T-helper 9 cell (primary cell): ENCODE results near the gene ANAPC4.
"Not testable (repeated sequence)": the region's sequence is repeated elsewhere in the genome, so short reads cannot be mapped to it uniquely, and the experiment has no call there.

Experiments used
- DNase-seq: peaks from one replicate; pipeline ENCODE4 v3.0.0-alpha.2; 2020
- total RNA-seq, 2 donors: gene quantifications; one replicate each; lab custom pipeline; 2026; lab: John Stamatoyannopoulos, UW

ANAPC4 gene, protein sequence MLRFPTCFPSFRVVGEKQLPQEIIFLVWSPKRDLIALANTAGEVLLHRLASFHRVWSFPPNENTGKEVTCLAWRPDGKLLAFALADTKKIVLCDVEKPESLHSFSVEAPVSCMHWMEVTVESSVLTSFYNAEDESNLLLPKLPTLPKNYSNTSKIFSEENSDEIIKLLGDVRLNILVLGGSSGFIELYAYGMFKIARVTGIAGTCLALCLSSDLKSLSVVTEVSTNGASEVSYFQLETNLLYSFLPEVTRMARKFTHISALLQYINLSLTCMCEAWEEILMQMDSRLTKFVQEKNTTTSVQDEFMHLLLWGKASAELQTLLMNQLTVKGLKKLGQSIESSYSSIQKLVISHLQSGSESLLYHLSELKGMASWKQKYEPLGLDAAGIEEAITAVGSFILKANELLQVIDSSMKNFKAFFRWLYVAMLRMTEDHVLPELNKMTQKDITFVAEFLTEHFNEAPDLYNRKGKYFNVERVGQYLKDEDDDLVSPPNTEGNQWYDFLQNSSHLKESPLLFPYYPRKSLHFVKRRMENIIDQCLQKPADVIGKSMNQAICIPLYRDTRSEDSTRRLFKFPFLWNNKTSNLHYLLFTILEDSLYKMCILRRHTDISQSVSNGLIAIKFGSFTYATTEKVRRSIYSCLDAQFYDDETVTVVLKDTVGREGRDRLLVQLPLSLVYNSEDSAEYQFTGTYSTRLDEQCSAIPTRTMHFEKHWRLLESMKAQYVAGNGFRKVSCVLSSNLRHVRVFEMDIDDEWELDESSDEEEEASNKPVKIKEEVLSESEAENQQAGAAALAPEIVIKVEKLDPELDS
- total RNA-seq = 55.5 to 72.1 reads per million in 2 donors

DNA sequence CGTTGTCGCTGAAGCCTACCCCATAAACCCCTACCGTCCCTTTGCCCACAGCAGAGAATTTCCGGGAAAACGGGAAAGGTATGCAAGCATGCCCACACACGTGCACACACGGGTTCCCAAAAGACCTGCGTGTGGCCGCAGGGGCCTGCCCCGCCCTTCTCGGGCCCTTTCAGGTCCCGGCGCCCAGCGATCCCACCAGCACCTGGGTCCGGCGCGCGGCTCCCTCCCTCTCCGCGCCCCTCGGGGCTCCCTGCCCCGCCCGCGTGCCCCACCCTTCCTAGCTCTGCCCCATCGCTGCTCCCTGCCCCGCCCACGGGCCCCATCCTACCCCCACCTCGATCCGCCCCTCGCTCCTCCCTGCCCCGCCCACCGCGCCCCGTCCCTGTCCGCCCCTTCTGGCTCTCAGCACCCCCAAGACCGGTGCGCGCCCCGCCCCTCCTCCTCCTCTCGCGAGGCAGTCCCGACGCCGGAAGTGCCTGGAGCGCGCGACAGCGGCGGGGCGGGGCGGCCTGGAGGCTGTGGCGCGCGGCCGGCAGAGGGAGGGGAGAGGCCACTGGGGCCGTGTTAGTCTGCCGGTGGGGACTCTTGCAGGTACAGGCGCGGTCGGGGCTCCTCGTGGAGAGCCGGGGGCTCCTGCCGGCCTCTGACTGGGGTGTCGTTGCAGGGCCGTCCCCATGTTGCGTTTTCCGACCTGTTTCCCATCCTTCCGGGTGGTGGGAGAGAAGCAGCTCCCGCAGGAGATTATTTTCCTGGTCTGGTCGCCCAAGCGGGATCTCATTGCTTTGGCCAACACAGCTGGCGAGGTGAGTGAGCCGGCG, at the start of gene ANAPC4:
ANAPC4 (plus strand) TSS at position 510 of the 818 bp plus-strand sequence; CDS start at position 675, 165 bp downstream.
- DNase-seq = peak; percentile 99

DNA sequence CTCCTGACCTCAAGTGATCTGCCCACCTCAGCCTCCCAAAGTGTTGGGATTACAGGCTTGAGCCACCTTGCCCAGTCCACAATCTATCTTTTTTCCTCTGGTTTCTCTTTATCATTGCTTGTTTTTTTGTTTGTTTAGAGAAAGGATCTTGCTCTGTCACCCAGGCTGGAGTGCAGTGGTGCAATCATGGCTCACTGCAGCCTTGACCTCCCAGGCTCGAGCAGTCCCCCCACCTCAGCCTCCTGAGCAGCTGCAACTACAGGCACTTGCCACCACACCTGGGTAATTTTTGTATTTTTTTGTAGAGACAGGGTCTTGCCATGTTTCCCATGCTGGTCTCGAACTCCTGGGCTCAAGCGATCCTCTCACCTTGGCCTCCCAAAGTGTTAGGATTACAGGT, 48.6 kb upstream of the ANAPC4 start:
- not testable (repeated sequence) for DNase-seq

GRCh38 chr4:25330335-25330734, 46.7 kb upstream of the ANAPC4 start:
- no peak for DNase-seq

DNA sequence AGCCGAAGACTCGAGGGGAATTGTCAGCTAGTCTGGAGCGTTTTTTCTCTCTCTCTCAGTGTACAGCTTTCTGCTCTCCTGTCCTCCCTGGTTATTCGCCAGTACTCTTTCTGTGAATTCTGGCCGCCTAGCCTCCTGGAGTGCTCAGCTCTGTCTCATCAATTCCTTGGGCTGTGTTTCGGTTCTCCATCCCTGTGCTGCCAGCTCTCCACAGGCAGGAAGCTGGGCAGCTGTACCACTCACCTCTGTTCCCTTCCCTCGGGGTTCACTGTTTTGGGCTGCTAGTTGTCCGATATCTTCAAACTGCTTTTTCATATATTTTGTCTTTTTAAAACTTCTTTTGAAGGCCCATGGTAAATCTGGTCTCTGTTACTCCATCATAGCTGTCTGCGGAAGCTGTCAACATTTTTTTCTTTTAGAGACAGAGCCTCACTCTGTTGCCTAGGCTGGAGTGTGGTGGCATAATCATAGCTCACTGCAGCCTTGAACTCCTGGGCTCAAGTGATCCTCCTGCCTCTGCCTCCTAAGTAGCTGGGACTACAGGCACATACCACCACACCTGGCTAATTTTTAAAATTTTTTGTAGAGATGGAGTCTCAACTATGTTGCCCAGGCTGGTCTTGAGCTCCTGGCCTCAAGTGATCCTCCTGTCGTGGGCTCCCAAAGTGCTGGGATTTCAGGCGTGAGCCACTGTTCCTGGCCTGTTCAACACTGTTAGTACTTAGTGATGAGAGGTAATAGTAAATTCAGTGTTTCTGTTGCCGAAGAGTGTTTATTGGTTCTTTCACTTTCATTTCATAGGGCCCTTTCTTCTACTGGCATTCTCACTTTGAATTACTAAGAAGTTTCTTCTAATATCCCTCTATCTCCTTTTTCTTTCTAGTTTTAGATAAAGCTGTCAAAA, 45.9 kb upstream of the ANAPC4 start:
- DNase-seq = no peak

- no peak for DNase-seq
Measured at GRCh38 chr4:25343671-25344070, 33.4 kb upstream of the ANAPC4 start.

GRCh38 chr4:25345744-25346143, 31.3 kb upstream of the ANAPC4 start:
- no peak for DNase-seq

GRCh38 chr4:25346913-25347312, 30.1 kb upstream of the ANAPC4 start:
- no peak for DNase-seq

DNA sequence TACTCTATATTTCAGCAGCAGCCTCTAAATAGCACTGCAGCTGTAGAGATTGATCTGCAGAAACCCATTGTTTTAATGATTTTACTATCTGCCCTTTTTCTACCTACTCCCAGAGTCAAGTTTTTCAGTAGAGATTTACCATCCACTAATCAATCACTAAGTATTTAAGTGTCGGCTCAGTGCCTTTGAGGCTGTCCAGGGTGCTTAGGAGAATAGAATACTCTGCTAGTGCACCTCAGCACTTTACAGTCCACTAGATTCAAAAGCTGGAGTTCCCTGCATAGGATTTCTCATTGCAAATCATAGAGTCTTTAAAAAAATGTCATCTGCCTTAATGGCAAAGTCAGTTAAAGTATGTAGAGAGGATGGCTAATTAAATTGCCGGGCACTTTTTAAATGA, 29.6 kb upstream of the ANAPC4 start:
- DNase-seq = no peak

DNA sequence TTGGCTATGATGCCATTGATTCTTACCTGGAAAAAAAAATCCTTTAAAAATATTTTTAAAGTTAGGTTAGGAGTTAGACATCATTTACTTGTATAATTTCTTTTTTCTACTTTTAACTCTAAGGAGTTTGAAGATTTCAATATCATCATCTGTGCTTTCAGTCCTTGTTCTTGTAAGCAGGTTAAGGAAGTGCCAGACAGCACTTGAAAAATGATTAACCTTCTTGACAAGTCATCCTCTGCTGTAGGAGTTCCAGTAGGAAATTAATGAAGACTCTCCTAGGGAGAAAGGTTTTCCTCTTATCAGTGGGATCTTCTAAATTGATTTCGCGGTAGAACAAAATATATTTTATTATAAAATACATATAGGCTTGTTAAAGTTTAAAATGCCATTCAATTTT, 29.1 kb upstream of the ANAPC4 start:
- no peak for DNase-seq

DNA sequence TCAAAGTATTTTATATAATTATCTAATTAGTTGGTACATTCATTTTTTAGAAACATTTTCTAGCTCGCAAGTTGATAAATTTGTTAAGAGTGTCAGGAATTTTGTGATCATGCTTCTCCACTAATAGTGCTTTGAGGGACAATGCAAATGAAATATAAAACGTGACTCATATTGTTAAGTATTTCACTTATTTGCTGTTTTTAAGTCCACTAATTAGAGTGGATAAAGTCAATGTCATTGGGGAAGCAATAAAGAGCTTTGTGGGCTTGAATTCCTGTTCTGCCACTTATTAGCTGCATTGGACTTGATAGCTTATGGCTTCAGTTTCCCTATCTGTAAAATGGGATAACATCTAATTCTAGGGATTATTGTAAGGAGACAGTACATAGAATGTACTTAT, 26.5 kb upstream of the ANAPC4 start:
- no peak for DNase-seq

DNA sequence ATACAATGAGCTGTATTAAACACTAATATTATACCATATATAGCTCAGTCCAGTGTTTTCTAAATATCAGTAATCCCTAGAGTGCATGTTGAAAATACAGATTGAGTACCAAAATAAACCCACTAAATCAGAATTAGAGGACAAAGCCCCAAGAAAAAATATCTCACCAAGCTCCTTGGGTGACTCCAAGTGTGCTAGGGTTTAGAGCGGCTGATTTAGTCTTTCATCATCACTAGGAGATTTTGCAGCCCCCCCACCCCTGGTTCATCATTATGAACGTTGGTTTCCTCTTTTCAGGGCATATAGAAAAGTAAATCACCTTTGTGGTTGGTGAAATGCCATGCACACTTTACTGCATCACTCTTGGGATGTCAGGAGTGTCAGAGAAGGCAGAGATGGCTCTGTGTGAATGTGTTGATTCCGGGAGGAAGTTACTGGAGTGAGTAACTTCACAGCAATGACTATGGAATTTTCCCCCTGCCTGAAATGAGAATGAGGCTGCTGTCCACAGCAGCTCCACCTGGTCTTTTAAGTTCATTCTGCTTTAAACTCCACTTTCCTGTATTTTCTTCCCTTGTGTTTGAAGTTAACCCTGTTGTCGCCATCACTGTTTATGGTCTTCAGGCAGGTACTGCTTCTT, 25.2 kb upstream of the ANAPC4 start:
- DNase-seq = no peak

DNA sequence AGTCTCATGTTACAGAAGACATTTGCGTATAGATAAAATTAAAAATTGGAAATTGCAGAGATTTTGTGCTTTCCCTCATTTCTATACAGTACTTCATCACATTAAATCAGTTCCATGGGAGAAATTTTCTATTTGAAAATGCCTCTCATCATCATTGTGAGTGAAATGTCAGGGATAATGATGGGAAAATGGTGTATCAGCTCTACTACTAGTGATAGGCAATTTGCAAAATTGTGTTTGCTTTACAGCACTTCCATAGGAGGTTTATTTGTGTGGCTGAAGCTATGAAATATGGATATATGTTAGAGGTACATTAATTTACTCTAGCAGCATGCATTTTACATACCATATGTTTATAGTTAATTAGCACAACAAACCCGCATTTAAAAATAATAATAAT, 21.0 kb upstream of the ANAPC4 start:
- DNase-seq = no peak

DNA sequence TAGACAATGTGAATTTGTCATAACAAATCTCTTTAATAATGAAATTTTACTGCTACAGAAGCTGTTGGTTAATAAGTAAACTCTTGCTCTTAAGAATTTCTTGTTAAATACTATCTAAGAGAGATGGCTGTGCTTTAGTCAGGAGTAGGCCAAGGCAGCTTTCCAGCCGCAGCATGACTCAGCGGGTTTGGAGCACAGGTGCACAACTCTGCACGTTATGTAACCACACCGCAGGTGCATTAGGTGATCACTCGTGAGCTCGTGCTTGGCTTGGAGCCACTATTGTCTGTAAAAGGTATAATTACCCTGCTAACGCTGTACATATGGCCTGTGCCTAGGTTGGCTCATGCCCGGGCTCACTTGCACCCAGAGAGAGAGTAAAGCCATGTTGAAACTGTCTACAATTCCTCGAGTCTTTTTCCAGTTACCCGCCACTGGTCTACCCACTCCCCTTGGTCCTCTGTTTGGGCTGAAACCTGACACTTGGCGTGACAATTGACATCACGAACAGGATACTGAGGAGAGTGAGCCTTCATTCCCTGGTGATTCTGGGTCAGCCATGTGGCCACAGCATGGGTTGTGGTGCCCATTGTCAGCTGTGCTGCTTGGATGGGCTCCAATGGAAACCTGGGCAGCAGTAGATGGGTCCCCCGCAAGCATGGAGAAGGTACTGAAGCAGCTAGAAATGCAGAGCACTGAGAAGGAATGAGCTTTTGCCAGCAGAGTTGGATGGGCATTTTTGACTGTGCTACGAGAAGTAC, 18.4 kb upstream of the ANAPC4 start:
- DNase-seq = no peak

GRCh38 chr4:25361253-25361652, 15.8 kb upstream of the ANAPC4 start:
- DNase-seq = no peak

- DNase-seq = no peak
Measured at GRCh38 chr4:25367004-25367621, 9.9 kb upstream of the ANAPC4 start.

DNA sequence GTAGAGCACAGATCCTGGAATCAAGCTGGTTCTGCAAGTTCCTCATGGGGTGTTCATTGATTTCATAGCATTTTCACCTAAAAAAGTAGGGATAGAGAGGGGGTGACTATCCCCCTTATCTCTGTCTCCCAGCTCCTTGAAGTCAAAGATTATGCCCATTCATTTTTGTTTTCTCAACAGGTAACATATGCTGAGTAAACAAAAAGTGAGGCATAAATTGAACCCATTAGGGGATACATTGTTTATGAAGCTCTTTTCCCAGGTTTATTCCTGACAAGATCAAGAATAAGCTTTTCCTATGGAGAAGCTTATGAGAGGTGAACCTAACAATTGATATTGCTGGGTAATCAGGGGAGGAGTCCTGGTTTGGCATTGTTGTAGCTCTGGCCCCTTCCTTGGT, 9.2 kb upstream of the ANAPC4 start:
- DNase-seq = no peak

GRCh38 chr4:25368315-25368714, 8.7 kb upstream of the ANAPC4 start:
- no peak for DNase-seq

- DNase-seq = no peak
Measured at GRCh38 chr4:25370242-25370641, 6.8 kb upstream of the ANAPC4 start.

- not testable (repeated sequence) for DNase-seq
Measured at GRCh38 chr4:25372549-25372948, 4.5 kb upstream of the ANAPC4 start.
